Neural progenitor cell (in vitro differentiated cells): ENCODE measurements around the gene ZNF385D. TPM values are rescaled to one million over a fixed set of nuclear protein-coding genes. Genes with fewer than 3 reads are reported as not detected.

Source experiments
- DNase-seq: peaks from one replicate; pipeline ENCODE4 v3.0.0-alpha.2; 2016; ENCODE audit warnings: low spot score
- H2AFZ ChIP-seq: fragments of 200-600 bp; sonication (generic); replicated peaks from 2 replicates; pipeline ENCODE4 v1.6.1; 2016; ENCODE audit warnings: antibody characterized with exemption
- H3F3A ChIP-seq: fragments of 200-600 bp; sonication (generic); 2 replicates; pipeline ENCODE4 v1.6.1; 2016; ENCODE audit warnings: antibody characterized with exemption, low read depth
- H3K27ac ChIP-seq: fragments of 200-600 bp; sonication (generic); 2 replicates; pipeline ENCODE4 v1.5.1; 2016; ENCODE audit warnings: mild to moderate bottlenecking
- H3K27me3 ChIP-seq: fragments of 200-600 bp; sonication (generic); 2 replicates; pipeline ENCODE4 v1.6.1; 2016; ENCODE audit warnings: mild to moderate bottlenecking, moderate library complexity
- H3K36me3 ChIP-seq: fragments of 200-600 bp; sonication (generic); 2 replicates; pipeline ENCODE4 v1.5.1; 2016
- H3K4me1 ChIP-seq: fragments of 200-600 bp; sonication (generic); 2 replicates; pipeline ENCODE4 v1.6.1; 2016; ENCODE audit warnings: mixed run types
- H3K4me2 ChIP-seq: fragments of 200-600 bp; sonication (generic); 2 replicates; pipeline ENCODE4 v1.6.1; 2016
- H3K4me3 ChIP-seq: fragments of 200-600 bp; sonication (generic); 2 replicates; pipeline ENCODE4 v1.5.1; 2016
- H3K79me2 ChIP-seq: fragments of 200-600 bp; sonication (generic); 2 replicates; pipeline ENCODE4 v1.6.1; 2016; ENCODE audit warnings: low read depth
- H3K9ac ChIP-seq: fragments of 200-600 bp; sonication (generic); 2 replicates; pipeline ENCODE4 v1.6.1; 2016
- H3K9me3 ChIP-seq: fragments of 200-600 bp; sonication (generic); 2 replicates; pipeline ENCODE4 v1.5.1; 2016; ENCODE audit warnings: low read depth
- H4K20me1 ChIP-seq: fragments of 200-600 bp; sonication (generic); 2 replicates; pipeline ENCODE4 v1.6.1; 2016; ENCODE audit warnings: low read depth
- H3K27ac Mint-ChIP-seq: 3 replicates; pipeline ENCODE4 v1.8.0; 2021; ENCODE audit warnings: mixed read lengths
- H3K27me3 Mint-ChIP-seq: 2 replicates; pipeline ENCODE4 v1.8.0; 2022; ENCODE audit warnings: low read depth, mild to moderate bottlenecking, inconsistent platforms, moderate library complexity, mixed read lengths; ENCODE audit not compliant: insufficient read depth
- H3K36me3 Mint-ChIP-seq: 3 replicates; pipeline ENCODE4 v1.8.0; 2021; ENCODE audit warnings: mixed read lengths
- H3K4me1 Mint-ChIP-seq: 3 replicates; pipeline ENCODE4 v1.8.0; 2021; ENCODE audit warnings: mixed read lengths
- H3K4me3 Mint-ChIP-seq: 3 replicates; pipeline ENCODE4 v1.8.0; 2021; ENCODE audit warnings: mild to moderate bottlenecking, moderate library complexity, mixed read lengths
- H3K9me3 Mint-ChIP-seq: 3 replicates; pipeline ENCODE4 v1.8.0; 2020; ENCODE audit warnings: mixed read lengths
- CTCF ChIP-seq: fragments of 200-600 bp; sonication (generic); IDR thresholded peaks from 2 replicates; pipeline ENCODE4 v1.5.1; 2017; ENCODE audit warnings: antibody characterized with exemption, mild to moderate bottlenecking
- EZH2 ChIP-seq: fragments of 200-600 bp; sonication (generic); IDR thresholded peaks from 2 replicates; pipeline ENCODE4 v1.6.1; 2017; ENCODE audit warnings: antibody characterized with exemption, mild to moderate bottlenecking, moderate library complexity
- EZH2phosphoT487 ChIP-seq: fragments of 200-600 bp; sonication (generic); IDR thresholded peaks from 2 replicates; pipeline ENCODE4 v1.6.1; 2017; ENCODE audit warnings: antibody characterized with exemption
- total RNA-seq: library from RNA; depleted of rRNA; stranded (reverse); fragments of >200 nt; gene quantifications from 2 replicates; pipeline ENCODE4 v1.2.3, GENCODE V29; 2015; ENCODE audit warnings: low replicate concordance

Gene ZNF385D
- total RNA-seq, 1 donor from 2014 or later: 4.4 TPM

- Histone ChIP-seq H3K9me3 (no peaks in the 10 kb centered on the region), H3K4me3 (no peak overlapping the region), H3F3A (no peaks in the 10 kb centered on the region), H3K27ac (no peak overlapping the region), H4K20me1 (no peaks in the 10 kb centered on the region), H3K4me2 (no peak overlapping the region), H3K27me3 (no peaks in the 10 kb centered on the region), H3K79me2 (no peaks in the 10 kb centered on the region), H3K36me3 (no peaks in the 10 kb centered on the region), H3K9ac (no peak overlapping the region), H3K4me1 (no peaks in the 10 kb centered on the region), H2AFZ (no peak overlapping the region)
- H3K4me3 Mint-ChIP-seq: no peak overlapping the region
- no peaks in the 10 kb centered on the region for H3K9me3 Mint-ChIP-seq
- DNase-seq: no peak
- TF ChIP-seq EZH2 (no peak), CTCF (no peak), EZH2phosphoT487 (no peak)
- no peaks in the 10 kb centered on the region for H3K4me1 Mint-ChIP-seq
- H3K36me3 Mint-ChIP-seq: no peaks in the 10 kb centered on the region
- no peaks in the 10 kb centered on the region for H3K27me3 Mint-ChIP-seq
- no peak overlapping the region for H3K27ac Mint-ChIP-seq
These were observed 324.1 kb downstream of the ZNF385D start for GRCh38 chr3:21426920-21427319.

- Mint-ChIP-seq H3K27me3 (no peaks in the 10 kb centered on the region), H3K4me3 (no peak overlapping the region), H3K27ac (no peak overlapping the region), H3K4me1 (no peaks in the 10 kb centered on the region), H3K9me3 (no peaks in the 10 kb centered on the region), H3K36me3 (no peaks in the 10 kb centered on the region)
- no peaks in the 10 kb centered on the region for H3K36me3 ChIP-seq
- H3K9ac ChIP-seq: no peak overlapping the region
- DNase-seq: no peak
- H3K4me1 ChIP-seq: no peaks in the 10 kb centered on the region
- H3F3A ChIP-seq: no peaks in the 10 kb centered on the region
- no peaks in the 10 kb centered on the region for H3K79me2 ChIP-seq
- no peak overlapping the region for H3K27ac ChIP-seq
- TF ChIP-seq EZH2phosphoT487 (no peak), EZH2 (no peak), CTCF (no peak)
- H4K20me1 ChIP-seq: no peaks in the 10 kb centered on the region
- no peaks in the 10 kb centered on the region for H3K9me3 ChIP-seq
- no peaks in the 10 kb centered on the region for H3K27me3 ChIP-seq
- no peak overlapping the region for H2AFZ ChIP-seq
- no peak overlapping the region for H3K4me3 ChIP-seq
- no peak overlapping the region for H3K4me2 ChIP-seq
These were observed 325.3 kb downstream of the ZNF385D start for GRCh38 chr3:21425715-21426114.

- no peak overlapping the region for H3K27ac Mint-ChIP-seq
- Histone ChIP-seq H2AFZ (no peak overlapping the region), H3K27me3 (no peaks in the 10 kb centered on the region), H3K36me3 (no peaks in the 10 kb centered on the region), H3K27ac (no peak overlapping the region), H3F3A (no peaks in the 10 kb centered on the region), H3K4me3 (no peak overlapping the region), H4K20me1 (no peaks in the 10 kb centered on the region), H3K4me1 (no peaks in the 10 kb centered on the region), H3K9me3 (no peaks in the 10 kb centered on the region), H3K9ac (no peak overlapping the region), H3K4me2 (no peak overlapping the region), H3K79me2 (no peaks in the 10 kb centered on the region)
- H3K36me3 Mint-ChIP-seq: no peaks in the 10 kb centered on the region
- peak; percentile 10 for DNase-seq
- TF ChIP-seq EZH2 (no peak), EZH2phosphoT487 (no peak), CTCF (no peak)
- no peaks in the 10 kb centered on the region for H3K27me3 Mint-ChIP-seq
- no peaks in the 10 kb centered on the region for H3K4me1 Mint-ChIP-seq
- H3K4me3 Mint-ChIP-seq: no peak overlapping the region
- H3K9me3 Mint-ChIP-seq: no peaks in the 10 kb centered on the region
These were observed 329.9 kb downstream of the ZNF385D start for GRCh38 chr3:21421096-21421495.

- H3K9ac ChIP-seq: no peak overlapping the region
- H3K9me3 Mint-ChIP-seq: no peaks in the 10 kb centered on the region
- no peaks in the 10 kb centered on the region for H3K9me3 ChIP-seq
- no peaks in the 10 kb centered on the region for H3K4me1 ChIP-seq
- TF ChIP-seq EZH2phosphoT487: no peak
- no peaks in the 10 kb centered on the region for H3K27me3 ChIP-seq
- no peak overlapping the region for H3K4me2 ChIP-seq
- no peak overlapping the region for H3K27ac ChIP-seq
- no peak overlapping the region for H2AFZ ChIP-seq
- H3K27ac Mint-ChIP-seq: no peak overlapping the region
- H3K4me1 Mint-ChIP-seq: no peaks in the 10 kb centered on the region
- no peaks in the 10 kb centered on the region for H3K79me2 ChIP-seq
- H4K20me1 ChIP-seq: no peaks in the 10 kb centered on the region
- H3F3A ChIP-seq: no peaks in the 10 kb centered on the region
- H3K4me3 ChIP-seq: no peak overlapping the region
- H3K27me3 Mint-ChIP-seq: no peaks in the 10 kb centered on the region
- no peaks in the 10 kb centered on the region for H3K36me3 ChIP-seq
- no peak overlapping the region for H3K4me3 Mint-ChIP-seq
- H3K36me3 Mint-ChIP-seq: no peaks in the 10 kb centered on the region
- no peak for DNase-seq
These were observed 333.0 kb downstream of the ZNF385D start for GRCh38 chr3:21417991-21418390.
